Calu3 (cell line): ENCODE data around the gene ARL11. TPM values are rescaled to one million over a fixed set of nuclear protein-coding genes. Genes with fewer than 3 reads are reported as not detected.
A peak's percentile ranks its signal among the peaks of the same experiment; 100 is the strongest.

Experiments
- BruUV-seq: library from RNA; stranded (reverse); fragments of 400-500 nt; replicated peaks from 2 replicates; lab custom pipeline; 2021; lab: Mats Ljungman, UMichigan
- CTCF ChIA-PET: fragments of 300-600 bp; sonication (Branson Sonifier 250); formaldehyde crosslinking; loops from one replicate; lab custom pipeline; 2022; ENCODE audit warnings: antibody characterized with exemption; lab: Charles Lee
- DNase-seq: peaks from one replicate; pipeline ENCODE4 v3.0.0; 2022
- H3K27ac Mint-ChIP-seq: one replicate; pipeline ENCODE4 v1.8.0; 2022; ENCODE audit warnings: mixed read lengths; ENCODE audit not compliant: unreplicated experiment
- H3K27me3 Mint-ChIP-seq: one replicate; pipeline ENCODE4 v1.8.0; 2022; ENCODE audit warnings: mixed read lengths; ENCODE audit not compliant: unreplicated experiment
- H3K36me3 Mint-ChIP-seq: one replicate; pipeline ENCODE4 v1.8.0; 2022; ENCODE audit warnings: mild to moderate bottlenecking, moderate library complexity, mixed read lengths; ENCODE audit not compliant: insufficient read depth, unreplicated experiment
- H3K4me1 Mint-ChIP-seq: one replicate; pipeline ENCODE4 v1.8.0; 2022; ENCODE audit warnings: mild to moderate bottlenecking, low read depth, mixed read lengths; ENCODE audit not compliant: unreplicated experiment
- H3K4me3 Mint-ChIP-seq: one replicate; pipeline ENCODE4 v1.8.0; 2022; ENCODE audit warnings: mild to moderate bottlenecking, low read depth, moderate library complexity, mixed read lengths; ENCODE audit not compliant: unreplicated experiment
- H3K9me3 Mint-ChIP-seq: one replicate; pipeline ENCODE4 v1.8.0; 2022; ENCODE audit warnings: low read depth, mixed read lengths; ENCODE audit not compliant: unreplicated experiment
- intact Hi-C: fragments of 100-400 bp; cut with micrococcal nuclease; formaldehyde crosslinking; loops from one replicate; pipeline ENCODE4 v1.10.0; 2022; ENCODE audit not compliant: unreplicated experiment
- total RNA-seq: library from RNA; stranded (reverse); gene quantifications from 2 replicates; pipeline ENCODE4 v1.2.3, GENCODE V29; 2022
- TF ChIP-seq, protein P1 (sequence below): fragments of 200-600 bp; IDR thresholded peaks from one replicate; pipeline ENCODE4 v1.8.0; 2022; ENCODE audit warnings: antibody characterized with exemption; ENCODE audit not compliant: unreplicated experiment

ARL11 gene
- total RNA-seq, 1 experiment from 2014 or later = not detected

DNA sequence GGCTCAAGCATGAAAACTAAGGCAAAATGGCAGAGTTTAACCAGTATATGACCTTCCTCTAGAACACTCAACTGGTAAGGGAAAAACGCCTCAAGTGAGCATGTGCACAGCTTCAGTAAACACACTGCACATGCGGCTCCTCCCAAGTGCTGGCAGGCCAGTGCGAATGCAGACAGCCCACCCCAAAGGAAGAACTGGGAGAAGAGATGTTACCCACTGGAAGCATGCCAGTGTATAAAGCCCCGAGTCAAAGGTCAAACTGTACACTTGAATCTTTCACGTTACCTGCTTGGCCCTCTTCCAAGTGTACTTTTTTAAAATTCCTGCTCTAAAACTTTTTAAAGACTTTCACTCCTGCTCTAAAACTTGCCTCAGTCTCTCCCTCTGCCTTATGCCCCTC, 23.7 kb upstream of the ARL11 start:
- no TSS peak for BruUV-seq
- Mint-ChIP-seq H3K4me1 (no peaks in the 10 kb centered on the region), H3K9me3 (no peaks in the 10 kb centered on the region), H3K27me3 (no peaks in the 10 kb centered on the region), H3K36me3 (no peaks in the 10 kb centered on the region), H3K27ac (no peak overlapping the region), H3K4me3 (no peak overlapping the region)
- CTCF ChIA-PET = no interaction called here
- TF ChIP-seq, protein P1, sequence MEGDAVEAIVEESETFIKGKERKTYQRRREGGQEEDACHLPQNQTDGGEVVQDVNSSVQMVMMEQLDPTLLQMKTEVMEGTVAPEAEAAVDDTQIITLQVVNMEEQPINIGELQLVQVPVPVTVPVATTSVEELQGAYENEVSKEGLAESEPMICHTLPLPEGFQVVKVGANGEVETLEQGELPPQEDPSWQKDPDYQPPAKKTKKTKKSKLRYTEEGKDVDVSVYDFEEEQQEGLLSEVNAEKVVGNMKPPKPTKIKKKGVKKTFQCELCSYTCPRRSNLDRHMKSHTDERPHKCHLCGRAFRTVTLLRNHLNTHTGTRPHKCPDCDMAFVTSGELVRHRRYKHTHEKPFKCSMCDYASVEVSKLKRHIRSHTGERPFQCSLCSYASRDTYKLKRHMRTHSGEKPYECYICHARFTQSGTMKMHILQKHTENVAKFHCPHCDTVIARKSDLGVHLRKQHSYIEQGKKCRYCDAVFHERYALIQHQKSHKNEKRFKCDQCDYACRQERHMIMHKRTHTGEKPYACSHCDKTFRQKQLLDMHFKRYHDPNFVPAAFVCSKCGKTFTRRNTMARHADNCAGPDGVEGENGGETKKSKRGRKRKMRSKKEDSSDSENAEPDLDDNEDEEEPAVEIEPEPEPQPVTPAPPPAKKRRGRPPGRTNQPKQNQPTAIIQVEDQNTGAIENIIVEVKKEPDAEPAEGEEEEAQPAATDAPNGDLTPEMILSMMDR = no peak
- intact Hi-C loops = no loop called here
- no peak for DNase-seq

DNA sequence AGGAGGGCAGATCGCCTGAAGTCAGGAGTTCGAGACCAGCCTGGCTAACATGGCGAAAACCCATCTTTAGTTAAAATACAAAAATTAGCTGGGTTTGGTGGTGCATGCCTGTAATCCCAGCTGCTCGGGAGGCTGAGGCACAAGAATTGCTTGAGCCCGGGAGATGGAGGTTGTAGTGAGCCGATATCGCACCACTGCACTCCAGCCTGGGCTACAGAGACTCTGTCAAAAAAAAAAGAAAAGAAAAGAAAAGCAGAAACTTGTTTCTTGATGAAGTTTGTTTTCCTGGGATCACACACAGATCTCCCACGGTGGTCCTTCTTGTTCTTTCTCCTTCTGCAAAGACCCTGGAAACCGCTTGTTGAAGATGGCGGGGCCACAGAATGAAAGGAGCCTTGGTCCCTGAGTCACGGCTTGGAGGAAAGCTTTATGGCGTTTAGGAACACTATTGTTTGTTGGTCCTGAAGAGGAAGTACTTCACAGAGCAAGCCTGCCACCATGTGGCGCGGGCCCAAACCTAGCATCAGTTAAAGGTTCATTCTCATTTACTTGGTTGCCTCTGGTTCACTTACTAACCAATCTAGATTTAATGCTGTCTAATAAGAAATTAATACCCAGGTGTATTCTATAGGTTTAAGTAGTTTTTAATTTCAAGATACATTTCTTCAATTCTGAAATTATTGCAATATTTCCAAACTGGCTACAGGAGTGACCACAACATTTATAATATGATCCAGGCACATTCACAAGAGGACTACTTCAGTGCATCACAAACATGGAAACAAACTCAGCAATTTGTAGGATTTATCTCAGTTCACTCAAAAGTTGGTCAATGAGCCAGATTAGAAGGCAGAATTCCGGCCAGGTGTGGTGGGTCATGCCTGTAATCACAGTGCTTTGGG, 21.3 kb upstream of the ARL11 start:
- TF ChIP-seq, protein P1 = peak; percentile 48
- CTCF ChIA-PET = interaction anchor here (0.5 to 1.4 kb wide), 8 partner anchors 46 to 359 kb away, joined by 3 to 17 read pairs (median 4); partner anchors contain the start of genes CAB39L, CDADC1 and SETDB2
- BruUV-seq = no TSS peak
- no peaks in the 10 kb centered on the region for H3K9me3 Mint-ChIP-seq
- H3K4me1 Mint-ChIP-seq = no peaks in the 10 kb centered on the region
- H3K27ac Mint-ChIP-seq = peak overlapping the region; percentile 30
- H3K36me3 Mint-ChIP-seq = no peaks in the 10 kb centered on the region
- no peaks in the 10 kb centered on the region for H3K27me3 Mint-ChIP-seq
- H3K4me3 Mint-ChIP-seq = peak overlapping the region; percentile 43
- peak; percentile 73 for DNase-seq
- intact Hi-C loops = loop anchor here (1.0 to 5.0 kb wide), 3 partner anchors 45 to 306 kb away; partner anchors contain the start of gene PHF11

DNA sequence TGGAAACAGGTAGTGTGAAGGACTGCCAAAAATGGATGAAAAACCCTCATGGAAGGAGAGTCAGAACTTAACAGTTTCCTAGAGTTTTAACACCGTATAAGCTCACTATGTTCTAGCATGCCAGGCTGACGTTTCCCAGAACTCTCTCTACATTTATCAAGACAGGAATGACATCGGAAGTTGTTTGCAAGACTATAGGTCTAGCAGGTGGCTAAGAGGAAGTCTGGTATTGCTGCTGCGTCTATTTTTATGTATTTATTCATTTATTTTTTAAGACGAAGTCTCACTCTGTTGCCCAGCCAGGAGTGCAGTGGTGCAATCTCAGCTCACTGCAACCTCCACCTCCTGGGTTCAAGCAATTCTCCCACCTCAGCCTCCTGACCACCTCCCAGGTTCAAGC, 20.5 kb upstream of the ARL11 start:
- Mint-ChIP-seq H3K27ac (no peak overlapping the region), H3K36me3 (no peaks in the 10 kb centered on the region), H3K9me3 (no peaks in the 10 kb centered on the region), H3K4me1 (no peaks in the 10 kb centered on the region), H3K4me3 (no peak overlapping the region), H3K27me3 (no peaks in the 10 kb centered on the region)
- intact Hi-C loops = loop anchor here (1.0 to 5.0 kb wide), 3 partner anchors 45 to 306 kb away; partner anchors contain the start of gene PHF11
- BruUV-seq = no TSS peak
- TF ChIP-seq, protein P1 = no peak
- no peak for DNase-seq
- CTCF ChIA-PET = interaction anchor here (1.4 kb wide), 1 partner anchor 359 kb away, joined by 4 read pairs; the partner anchor contains the start of gene CDADC1

DNA sequence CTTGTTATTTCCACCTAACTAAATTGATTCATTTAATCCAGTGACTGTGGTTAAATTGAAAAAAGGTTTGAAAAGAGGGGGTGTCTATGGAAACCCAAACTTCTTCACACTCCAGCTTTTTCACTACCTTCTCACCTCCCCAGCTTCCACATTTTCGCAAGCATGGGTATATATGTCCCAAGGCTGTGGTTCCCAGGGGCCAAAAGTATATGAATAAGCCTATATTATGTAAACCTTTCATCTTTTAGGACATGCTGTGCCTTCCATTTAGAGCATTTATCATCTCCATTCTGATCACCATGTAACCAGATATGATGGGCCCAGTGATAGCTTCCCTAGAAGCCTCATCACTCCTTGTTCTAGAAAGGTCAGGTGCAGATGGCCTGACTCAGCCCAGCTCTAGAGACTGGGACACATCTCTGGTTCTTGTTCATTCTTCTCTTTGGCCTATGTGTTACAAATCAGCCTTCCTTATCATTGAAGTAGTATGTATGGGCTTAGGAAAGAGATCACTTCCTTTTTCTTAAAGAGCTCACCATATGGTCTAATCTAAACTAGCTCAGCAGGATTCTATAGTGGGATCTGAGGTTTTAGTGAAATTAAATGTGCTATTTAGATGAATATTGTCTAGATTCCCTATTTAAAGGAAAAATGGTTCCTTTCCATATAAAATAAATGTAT, 19.5 kb upstream of the ARL11 start:
- no peaks in the 10 kb centered on the region for H3K27me3 Mint-ChIP-seq
- TF ChIP-seq, protein P1 = no peak
- H3K4me1 Mint-ChIP-seq = no peaks in the 10 kb centered on the region
- BruUV-seq = no TSS peak
- intact Hi-C loops = loop anchor here (5.0 kb wide), 2 partner anchors 46 to 111 kb away; partner anchors contain the start of gene PHF11
- no peak overlapping the region for H3K4me3 Mint-ChIP-seq
- CTCF ChIA-PET = interaction anchor here (0.7 kb wide), 1 partner anchor 33 kb away, joined by 3 read pairs; no protein-coding TSS in a partner anchor
- H3K9me3 Mint-ChIP-seq = no peaks in the 10 kb centered on the region
- DNase-seq = no peak
- no peak overlapping the region for H3K27ac Mint-ChIP-seq
- H3K36me3 Mint-ChIP-seq = no peaks in the 10 kb centered on the region
